ENCODE results near the gene SUGP2.
"Not testable (repeated sequence)": the region's sequence is repeated elsewhere in the genome, so short reads cannot be mapped to it uniquely, and the experiment has no call there.

SUGP2 gene

DNA sequence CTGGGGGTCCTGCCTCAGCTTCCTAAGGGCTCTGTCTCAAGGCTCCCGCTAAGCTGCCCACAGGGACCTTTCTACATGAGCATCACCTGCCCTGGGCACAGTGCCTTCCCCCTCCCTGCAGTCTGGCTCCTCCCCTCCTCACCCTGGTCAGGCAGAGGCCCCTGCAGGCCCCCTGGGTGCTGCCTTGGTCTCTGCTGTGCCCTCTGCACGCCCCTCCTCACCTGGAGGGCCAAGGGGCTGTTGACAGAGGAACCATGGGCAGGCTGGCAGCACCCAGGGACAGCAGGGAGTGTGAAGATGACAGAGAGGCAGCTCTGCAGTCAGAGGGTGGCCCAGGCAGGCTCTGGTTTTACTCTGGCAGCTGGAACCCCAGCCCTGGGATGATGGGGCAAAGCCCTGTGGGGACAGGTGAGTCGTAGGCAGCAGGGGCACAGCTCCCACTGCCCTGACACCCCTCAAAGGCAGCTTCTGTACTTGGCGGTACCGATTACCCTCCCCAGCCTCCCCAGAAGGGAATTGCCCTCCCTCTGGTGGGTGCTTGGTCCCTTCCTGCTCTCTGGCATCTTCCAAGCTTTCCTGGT lies 43.1 kb downstream of the SUGP2 start:
- DNase-seq (ENCODE audit: low read depth), result no peak

DNA sequence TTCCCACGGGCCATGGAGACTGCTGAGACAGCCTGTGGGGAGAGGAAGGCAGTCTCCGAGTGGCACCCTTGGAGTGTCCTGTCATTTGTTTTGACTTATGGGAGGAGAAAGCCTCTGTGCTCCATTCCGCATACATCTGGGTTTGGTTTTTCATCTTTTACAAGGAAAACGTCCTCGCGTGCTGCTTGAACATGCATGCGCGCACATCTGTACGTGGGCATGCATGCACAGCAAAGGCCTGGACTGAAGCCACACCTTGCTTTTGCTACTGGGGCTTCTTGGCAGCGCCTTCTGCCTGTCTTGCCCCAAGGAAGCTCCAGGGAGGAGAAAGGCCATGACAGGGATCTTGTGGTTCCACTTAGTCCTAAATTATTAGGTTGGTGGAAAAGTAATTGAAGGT lies 44.0 kb downstream of the SUGP2 start:
- no peak for DNase-seq (ENCODE audit: low read depth)

DNA sequence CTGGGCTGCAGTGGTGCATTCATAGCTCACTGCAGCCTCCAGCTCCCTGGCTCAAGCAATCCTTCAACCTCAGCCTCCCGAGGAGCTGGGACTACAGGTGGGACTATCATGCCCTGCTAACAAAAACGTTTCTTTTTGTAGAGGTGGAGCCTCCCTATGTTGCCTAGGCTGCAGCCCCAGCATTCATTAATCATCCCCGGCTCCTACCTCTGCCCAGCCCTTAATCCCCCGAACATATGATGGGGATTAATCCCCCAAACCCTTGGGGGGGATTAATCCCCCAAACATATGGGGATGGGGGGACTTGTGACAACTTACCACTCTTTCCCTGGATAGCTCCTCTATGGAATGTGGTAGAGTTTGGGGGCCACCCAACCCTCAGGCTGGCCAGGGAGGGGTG lies 45.9 kb downstream of the SUGP2 start:
- DNase-seq (ENCODE audit: low read depth), result no peak

DNA sequence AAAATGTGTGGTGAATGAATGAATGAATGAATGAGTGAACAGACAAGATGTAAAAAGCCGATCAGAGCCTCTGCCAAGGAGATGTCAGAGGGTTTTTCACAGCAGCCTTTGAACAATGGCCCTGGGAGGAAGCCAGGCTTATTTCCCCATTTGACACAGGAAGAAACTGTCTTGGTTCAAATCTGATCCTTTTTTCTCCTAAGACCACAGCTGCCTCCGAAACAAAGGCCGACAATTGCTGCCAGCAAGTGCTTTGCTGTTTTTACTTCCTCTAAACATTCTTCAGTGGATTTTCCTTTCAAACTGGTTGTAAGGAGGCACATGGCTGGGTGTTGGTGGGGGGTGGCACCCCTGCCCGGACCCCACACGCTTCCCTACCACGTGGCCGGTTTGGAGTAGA lies 48.1 kb downstream of the SUGP2 start:
- DNase-seq (ENCODE audit: low read depth), result no peak

DNA sequence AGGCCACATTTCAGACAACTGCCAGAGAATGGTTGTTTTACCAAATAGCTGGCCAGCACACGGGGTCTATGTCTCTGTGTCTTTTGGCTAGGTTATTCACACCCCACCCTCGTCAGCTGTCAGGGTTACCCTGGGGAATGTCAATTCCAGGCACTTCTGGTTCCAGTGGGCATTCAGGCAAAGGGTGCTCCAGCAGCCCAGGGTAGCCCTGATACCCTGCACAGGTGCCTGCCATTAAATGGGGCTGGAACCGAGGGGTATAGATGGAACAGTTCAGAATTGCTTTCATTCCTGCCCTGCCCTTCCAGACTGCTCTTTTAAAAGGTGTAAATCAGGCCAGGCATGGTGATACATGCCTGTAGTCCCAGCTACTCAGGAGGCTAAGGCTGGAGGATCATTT lies 49.1 kb downstream of the SUGP2 start:
- DNase-seq (ENCODE audit: low read depth), result no peak

DNA sequence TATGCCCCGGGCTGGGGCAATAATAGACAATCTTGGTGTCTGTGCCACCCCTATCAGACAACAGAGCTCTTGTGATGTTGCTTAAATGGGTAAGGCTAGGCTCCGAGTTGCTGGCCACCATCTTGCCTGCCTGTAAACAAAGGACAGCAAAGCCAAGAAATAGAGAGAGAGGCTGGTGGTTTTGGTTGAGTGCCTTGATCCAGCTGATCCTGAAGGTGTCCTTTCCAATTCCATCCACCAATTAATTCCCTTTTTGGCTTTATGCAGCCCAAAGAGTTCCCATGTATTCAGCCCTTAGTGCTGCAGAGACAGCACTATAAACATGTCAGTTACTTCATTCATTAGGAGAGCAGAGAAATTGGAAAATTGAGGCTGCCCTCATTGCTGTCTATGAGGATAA lies 50.6 kb downstream of the SUGP2 start:
- DNase-seq (ENCODE audit: low read depth), result no peak

DNA sequence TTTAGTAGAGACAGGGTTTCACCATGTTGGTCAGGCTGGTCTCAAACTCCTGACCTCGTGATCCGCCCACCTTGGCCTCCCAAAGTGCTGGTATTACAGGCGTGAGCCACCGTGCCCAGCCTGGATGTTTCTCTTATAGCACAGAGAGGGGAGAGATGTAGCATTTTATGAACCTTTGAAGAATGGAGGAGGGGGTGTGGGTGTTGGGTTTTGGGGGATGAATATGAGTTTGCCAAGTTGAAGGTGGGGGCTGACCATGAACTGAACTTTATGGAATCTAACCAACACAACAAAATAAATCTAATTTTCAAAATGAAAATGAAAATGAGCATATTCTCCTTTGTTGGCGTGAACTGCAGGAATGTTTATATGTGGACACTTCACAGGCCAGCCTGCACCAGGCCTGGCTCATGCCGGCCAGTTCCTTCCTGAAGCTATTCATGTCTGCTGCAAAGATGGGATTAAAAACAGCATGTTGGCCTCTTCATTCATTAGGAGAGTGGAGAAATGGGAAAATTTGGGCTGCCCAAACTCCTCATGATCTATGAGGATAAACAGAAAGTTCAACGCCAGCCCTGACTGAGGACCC lies 52.8 kb downstream of the SUGP2 start:
- DNase-seq (ENCODE audit: low read depth), result no peak

DNA sequence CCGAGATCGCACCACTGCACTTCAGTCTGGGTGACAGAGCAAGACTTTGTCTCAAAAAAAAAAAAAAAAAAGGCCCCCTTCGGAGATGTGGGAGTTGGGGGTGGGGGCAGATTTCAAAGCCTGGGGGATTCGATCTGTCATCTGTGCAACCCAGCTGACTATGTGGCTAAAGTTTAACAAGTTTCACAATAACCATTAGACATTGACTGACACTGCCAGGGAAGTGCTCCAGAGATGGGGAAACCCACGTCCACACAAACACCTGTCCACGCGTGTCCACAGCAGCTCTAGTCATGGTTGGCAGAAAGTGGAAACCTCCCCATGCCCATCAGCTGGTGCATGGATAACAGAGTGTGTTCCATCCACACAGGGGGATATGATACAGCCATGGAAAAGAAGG lies 54.7 kb downstream of the SUGP2 start:
- no peak for DNase-seq (ENCODE audit: low read depth)

DNA sequence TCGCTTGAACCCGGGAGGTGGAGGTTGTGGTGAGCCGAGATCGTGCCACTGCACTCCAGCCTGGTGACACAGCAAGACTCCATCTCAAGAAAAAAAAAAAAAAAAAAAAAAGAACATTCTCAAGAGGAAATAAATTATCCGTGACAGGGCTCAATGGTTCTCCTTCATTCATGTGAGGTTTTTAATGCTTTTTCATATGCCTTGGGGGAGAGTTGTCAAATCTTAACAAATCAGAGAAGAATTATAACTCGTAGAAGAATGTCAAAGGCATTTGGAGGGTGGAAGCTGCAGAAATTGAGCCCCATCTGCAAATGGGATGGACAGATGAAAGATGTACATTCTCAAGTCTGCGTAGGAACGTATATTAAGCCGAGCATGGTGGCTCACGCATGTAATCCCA lies 57.4 kb downstream of the SUGP2 start:
- DNase-seq (ENCODE audit: low read depth), result no peak

DNA sequence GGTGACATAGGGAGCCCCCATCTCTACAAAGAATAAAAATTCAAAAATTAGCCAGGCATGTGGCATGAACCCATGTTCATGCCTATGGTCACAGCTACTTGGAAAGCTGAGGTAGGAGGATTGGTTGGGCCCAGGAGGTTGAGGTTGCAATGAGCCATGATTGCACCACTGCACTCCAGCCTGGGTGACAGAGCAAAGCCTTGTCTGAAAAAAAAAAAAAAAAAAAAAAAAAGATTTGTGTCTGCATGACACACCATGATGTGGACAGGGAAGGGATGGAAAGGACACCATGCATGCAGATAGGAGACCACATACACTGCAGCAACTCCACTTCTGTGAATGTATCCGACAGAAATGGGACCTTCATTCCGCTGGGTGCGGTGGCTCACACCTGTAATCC lies 58.3 kb downstream of the SUGP2 start:
- DNase-seq (ENCODE audit: low read depth), result peak; percentile 23

DNA sequence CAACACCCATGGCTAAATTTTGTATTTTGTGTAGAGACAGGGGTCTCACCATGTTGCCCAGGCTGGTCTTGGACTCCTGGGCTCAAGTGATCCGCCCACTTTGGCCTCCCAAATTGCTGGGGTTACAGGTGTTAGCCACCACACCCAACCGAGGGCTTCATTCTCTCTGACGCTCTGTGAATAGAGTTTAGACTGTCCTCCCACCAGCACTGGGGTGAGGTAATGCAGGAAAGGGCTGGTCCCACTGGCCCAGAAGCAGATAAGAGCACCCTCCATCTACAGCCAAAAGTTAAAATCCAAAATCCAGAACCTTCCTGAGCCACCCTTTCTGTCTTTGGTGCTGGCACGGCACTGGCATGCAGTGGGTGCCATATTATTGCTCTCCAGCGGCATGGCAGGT lies 60.5 kb downstream of the SUGP2 start:
- no peak for DNase-seq (ENCODE audit: low read depth)

DNA sequence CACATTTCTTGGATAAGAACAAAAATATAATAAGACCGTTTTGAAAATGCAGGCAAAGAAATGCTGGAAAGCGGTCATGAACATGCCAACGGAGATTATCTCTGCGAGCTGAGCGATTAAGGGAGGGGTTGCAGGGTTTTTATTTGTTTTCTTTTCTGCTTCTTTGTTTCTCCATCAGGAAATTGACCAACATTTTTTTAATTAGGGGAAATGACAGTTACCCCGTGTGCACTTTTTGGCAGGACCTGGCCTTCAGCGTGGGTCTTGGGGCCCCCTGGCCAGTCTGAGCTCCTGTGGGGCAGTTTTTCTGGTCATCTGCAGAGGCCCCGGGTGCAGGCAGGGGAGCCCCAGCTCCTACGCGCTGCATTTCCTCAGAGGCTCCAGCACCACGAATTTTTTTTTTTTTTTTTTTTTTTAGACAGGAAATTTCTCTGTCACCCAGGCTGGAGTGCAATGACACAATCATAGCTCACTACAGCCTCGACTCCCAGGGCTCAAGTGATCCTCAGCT lies 61.0 kb downstream of the SUGP2 start:
- DNase-seq (ENCODE audit: low read depth), result peak; percentile 62

DNA sequence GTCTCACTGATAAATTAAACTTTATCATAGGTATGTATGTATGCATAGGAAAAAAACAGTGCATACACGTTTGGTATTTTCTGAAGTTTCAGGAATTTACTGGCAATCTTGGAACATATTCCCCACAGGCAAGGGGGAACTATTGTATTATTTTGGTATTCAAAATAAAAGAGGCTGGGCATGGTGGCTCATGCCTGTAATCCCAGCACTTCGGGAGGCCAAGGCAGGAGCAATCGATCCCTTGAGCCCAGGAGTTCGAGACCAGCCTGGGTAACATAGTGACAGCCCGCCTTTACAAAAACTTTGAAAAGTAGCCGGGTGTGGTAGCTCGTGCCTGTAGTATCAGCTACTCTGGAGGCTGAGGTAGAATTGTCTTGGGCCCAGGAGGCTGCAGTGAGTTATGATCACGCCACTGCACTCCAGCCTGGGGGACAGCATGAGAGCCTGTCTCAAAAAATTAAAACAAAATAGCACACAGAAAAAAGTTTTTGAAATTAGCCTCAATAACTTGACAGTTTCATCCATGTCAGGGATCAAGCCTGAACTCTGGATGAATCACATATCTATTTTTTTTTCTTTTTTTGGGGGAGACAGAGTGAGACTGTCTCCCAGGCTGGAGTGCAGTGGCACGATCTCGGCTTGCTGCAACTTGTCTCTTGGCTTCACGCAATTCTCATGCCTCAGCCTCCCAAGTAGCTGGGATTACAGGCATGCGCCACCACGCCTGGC lies 63.2 kb downstream of the SUGP2 start:
- no peak for DNase-seq (ENCODE audit: low read depth)

DNA sequence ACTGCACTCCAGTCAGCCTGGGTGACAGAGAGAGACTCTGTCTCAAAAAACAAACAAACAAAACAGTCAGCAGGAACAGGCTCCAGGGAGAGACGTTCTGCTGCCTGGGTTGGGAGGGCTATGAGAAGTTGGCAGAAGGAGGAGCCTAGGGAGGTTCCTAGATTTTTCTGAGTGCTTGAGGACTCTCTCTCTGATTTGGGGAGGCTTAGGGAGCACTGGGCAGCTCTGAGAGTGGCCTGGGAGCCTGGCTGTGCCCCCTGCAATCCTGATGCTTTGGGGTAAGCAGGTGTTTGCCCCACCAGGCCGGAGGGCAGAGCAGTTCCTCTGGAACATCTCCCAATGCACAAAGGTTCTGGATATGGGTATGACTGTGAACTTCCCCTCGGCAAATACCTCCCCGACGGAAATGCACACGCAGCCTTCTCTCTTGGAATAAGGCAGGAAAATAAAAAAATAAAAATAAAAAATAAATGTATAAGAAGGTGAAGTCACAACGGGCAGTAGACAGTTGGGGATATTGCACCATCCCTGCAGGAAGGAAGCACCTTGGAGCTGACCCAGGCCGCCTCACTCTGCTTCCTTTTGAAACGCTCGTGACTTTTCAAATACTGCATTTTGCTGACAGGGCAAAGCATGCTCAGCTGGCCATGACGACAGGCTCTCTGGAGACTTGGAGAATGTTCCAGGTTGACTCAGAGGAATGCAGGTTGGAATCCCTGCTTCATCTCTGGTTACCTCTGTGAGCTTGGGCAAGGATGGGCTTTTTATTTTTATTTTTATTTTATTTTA lies 65.8 kb downstream of the SUGP2 start:
- DNase-seq (ENCODE audit: low read depth), result peak; percentile 29

DNA sequence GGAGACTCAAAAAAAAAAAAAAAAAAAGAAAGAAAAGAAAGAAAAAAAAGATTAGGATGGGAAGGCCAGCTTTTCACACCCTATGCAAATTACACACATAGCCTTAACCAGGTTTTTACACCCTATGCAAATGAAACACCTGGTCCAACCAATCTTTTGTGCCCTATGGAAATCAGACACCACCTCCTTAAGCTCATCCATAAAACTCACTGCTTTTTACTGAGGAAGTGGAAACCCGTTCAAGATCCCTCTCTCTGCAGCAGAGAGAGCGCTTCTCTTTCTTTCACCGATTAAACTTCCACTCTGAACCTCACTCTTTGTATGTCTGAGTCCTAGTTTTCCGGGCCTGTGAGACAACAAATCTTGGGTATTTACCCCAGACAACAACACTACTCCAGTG lies 67.0 kb downstream of the SUGP2 start:
- DNase-seq (ENCODE audit: low read depth), result no peak

DNA sequence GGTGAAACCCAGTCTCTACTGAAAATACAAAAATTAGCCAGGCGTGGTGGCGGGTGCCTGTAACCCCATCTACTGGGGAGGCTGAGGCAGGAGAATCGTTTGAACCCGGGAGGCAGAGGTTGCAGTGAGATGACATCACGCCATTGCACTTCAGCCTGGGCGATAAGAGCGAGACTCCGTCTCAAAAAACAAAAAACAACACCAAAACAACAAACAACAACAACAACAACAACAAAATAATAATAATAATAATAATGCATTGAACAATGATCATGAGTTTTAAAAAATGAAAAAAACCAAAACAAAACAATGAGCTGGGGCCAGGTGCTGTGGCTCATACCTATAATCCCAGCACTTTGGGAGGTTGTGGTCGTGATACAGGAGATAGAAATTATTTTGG lies 69.2 kb downstream of the SUGP2 start:
- no peak for DNase-seq (ENCODE audit: low read depth)

DNA sequence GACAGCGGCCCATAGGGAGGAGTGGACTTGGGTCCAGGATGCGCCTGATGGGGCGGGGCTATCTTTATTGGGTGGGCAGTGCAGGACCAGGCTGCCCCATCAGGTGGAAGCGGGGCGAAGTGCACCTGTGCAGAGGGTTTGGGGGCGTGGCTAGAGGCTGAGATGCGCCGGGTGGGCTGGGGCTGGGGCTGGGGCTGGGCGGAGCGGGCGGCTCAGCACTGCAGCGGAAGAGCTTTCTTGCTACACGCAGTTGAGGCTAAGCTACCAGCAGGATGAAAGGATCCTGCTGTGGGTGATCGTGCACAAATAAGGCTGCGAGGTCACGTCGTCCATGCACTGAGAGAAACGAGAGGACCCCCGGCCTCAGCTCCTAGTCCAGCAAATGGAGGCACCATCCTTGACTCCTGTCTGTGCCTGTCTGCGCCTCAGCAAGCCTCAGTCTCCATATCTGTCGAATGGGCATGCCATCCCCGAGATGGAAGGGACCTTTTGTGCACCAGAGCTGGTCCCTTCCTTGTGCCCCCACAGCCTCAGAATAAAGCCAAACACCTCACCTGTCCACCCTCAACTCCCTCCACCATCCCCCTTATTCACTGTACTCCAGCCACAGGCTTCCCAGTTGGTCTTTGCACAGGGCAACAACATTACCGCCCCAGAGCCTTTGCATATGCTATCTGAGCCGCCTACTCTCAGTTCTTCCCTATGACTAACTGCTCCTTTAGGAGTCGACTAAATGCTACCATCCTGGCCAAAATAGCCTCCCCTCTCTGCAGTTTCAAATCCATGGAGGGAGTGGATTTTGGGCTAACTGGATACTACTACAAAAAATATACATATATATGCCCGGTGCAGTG lies 71.3 kb downstream of the SUGP2 start:
- no peak for DNase-seq (ENCODE audit: low read depth)

DNA sequence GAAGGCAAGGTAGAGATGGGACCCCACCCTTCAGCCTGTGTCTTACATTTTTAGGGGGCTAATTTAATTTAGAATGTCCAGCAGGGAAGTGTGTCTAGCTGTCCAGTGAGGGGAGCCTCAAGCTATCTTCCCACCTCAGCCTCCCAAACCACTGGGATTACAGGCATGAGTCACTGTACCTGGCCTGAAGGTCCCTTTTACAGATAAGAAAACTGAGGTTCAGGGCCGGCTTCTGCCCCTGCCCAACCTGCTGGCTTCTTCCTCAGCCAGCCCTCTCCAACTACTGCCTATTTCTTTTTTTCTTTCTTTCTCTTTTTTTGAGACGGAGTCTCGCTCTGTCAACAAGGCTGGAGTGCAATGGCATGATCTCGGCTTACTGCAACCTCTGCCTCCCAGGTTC lies 72.9 kb downstream of the SUGP2 start:
- DNase-seq (ENCODE audit: low read depth), result no peak

DNA sequence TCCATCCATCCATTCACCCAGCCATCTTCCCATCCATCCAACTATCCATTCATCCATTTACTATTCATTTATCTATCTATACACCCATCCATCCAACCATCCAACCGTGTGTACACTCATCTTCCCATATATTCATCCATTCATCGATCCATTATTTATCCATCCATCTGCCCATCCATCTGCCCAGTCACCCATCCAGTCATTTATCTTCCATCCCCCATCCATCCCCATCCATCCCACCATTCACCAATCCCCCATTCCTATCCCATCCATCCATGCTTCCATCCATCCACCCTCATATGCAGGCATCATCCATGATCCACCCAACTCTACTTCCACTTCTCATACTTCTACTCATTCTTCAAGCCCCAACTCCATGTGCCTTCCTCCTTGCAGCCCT lies 78.3 kb downstream of the SUGP2 start:
- no peak for DNase-seq (ENCODE audit: low read depth)

DNA sequence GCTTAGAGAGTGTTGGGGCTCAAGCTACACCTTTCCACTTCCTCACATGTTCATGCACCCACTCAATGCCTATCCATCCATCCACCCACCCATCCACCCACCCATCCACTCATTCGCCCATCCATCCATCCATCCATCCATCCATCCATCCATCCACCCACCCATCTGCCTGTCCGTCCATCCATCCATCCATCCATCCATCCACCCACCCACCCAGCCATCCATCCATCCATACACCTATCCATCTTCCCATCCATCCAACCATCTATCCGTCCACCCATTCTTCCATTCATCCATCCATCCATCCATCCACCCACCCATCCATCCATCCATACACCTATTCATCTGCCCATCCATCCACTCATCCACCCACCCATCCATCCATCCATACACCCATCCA lies 79.2 kb downstream of the SUGP2 start:
- no peak for DNase-seq (ENCODE audit: low read depth)

DNA sequence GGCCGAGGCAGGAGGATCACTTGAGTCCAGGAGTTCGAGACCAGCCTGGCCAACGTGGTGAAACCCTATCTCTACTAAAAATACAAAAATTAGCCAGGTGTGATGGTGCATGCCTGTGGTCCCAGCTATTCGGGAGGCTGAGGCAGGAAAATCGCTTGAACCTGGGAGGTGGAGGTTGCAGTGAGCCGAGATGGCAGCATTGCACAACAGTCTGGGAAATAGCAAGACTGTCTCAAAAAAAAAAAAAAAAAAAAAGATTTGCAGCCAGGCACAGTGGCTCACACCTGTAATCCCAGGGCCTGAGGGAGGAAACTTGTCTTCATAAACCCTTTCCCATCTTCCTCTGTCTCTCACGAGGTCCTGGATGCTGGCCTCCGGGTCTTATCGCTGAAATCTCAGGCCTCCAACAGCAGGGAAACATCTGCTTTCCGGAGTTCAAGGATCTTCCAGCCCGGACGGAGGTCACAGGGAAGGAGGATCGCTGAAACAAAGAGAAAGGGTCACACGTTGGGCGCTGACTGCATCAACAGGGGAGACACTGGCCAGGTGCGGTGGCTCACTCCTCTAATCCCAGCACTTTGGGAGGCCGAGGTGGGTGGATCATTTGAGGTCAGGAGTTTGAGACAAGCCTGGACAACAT lies 80.8 kb downstream of the SUGP2 start:
- DNase-seq (ENCODE audit: low read depth), result not testable (repeated sequence)

All from amniotic epithelial cell (primary cell).